T-helper 22 cell (primary cell): ENCODE results near the gene DNAH10.

ENCODE experiments used
- DNase-seq: peaks from one replicate; pipeline ENCODE4 v3.0.0-alpha.2; 2020; ENCODE audit warnings: low read depth

DNAH10 gene

GRCh38 chr12:123845881-123846280 lies 83.8 kb downstream of the DNAH10 start:
- DNase-seq: no peak

GRCh38 chr12:123846340-123846739 lies 84.2 kb downstream of the DNAH10 start:
- no peak for DNase-seq

GRCh38 chr12:123847019-123847418 lies 84.9 kb downstream of the DNAH10 start:
- DNase-seq: no peak

- no peak for DNase-seq
Measured at GRCh38 chr12:123847876-123848275, 85.8 kb downstream of the DNAH10 start.

- no peak for DNase-seq
Measured at GRCh38 chr12:123849517-123849916, 87.4 kb downstream of the DNAH10 start.

- no peak for DNase-seq
Measured at GRCh38 chr12:123850246-123851134, 88.4 kb downstream of the DNAH10 start.

- DNase-seq: no peak
Measured at GRCh38 chr12:123853396-123854070, 91.4 kb downstream of the DNAH10 start.

- DNase-seq: no peak
Measured at GRCh38 chr12:123854232-123854631, 92.1 kb downstream of the DNAH10 start.

GRCh38 chr12:123854918-123855317 lies 92.8 kb downstream of the DNAH10 start:
- DNase-seq: no peak

- no peak for DNase-seq
Measured at GRCh38 chr12:123856681-123857080, 94.6 kb downstream of the DNAH10 start.

- no peak for DNase-seq
Measured at GRCh38 chr12:123858176-123858575, 96.1 kb downstream of the DNAH10 start.

- DNase-seq: no peak
Measured at GRCh38 chr12:123859035-123859434, 96.9 kb downstream of the DNAH10 start.

- DNase-seq: no peak
Measured at GRCh38 chr12:123860377-123860776, 98.3 kb downstream of the DNAH10 start.

- no peak for DNase-seq
Measured at GRCh38 chr12:123861392-123861791, 99.3 kb downstream of the DNAH10 start.

GRCh38 chr12:123867141-123867540 lies 105.0 kb downstream of the DNAH10 start:
- DNase-seq: no peak

GRCh38 chr12:123868791-123869190 lies 106.7 kb downstream of the DNAH10 start:
- no peak for DNase-seq

- DNase-seq: no peak
Measured at GRCh38 chr12:123873793-123874192, 111.7 kb downstream of the DNAH10 start.

- no peak for DNase-seq
Measured at GRCh38 chr12:123877968-123878367, 115.9 kb downstream of the DNAH10 start.

- DNase-seq: no peak
Measured at GRCh38 chr12:123879101-123879500, 117.0 kb downstream of the DNAH10 start.

- DNase-seq: no peak
Measured at GRCh38 chr12:123879691-123880090, 117.6 kb downstream of the DNAH10 start.

GRCh38 chr12:123882161-123882705 lies 120.1 kb downstream of the DNAH10 start:
- DNase-seq: no peak

- DNase-seq: no peak
Measured at GRCh38 chr12:123886258-123886657, 124.2 kb downstream of the DNAH10 start.

- DNase-seq: no peak
Measured at GRCh38 chr12:123886931-123887582, 125.0 kb downstream of the DNAH10 start.
